Prostate gland (tissue), 2 donors: Measurements from ENCODE around the gene RASSF1.

Experiments used
- CTCF ChIP-seq, 4 experiments: fragments of 200-600 bp in 2 of 4; fragments of 450-650 bp in 2 of 4; sonication (generic) in 2 of 4; IDR thresholded peaks; 1 replicate in 3 of 4; 2 replicates in 1 of 4; pipeline ENCODE4 v1.5.1; 2016 to 2019; ENCODE audit warnings: antibody characterized with exemption in 4 of 4, mild to moderate bottlenecking in 2 of 4, moderate library complexity in 2 of 4
- POLR2A ChIP-seq: fragments of 450-650 bp; IDR thresholded peaks from one replicate; pipeline ENCODE4 v1.6.1; 2016; ENCODE audit warnings: antibody characterized with exemption, mild to moderate bottlenecking

- TF ChIP-seq CTCF (IDR thresholded peaks at IDR 0.05): no peak
- TF ChIP-seq POLR2A: no peak
Measured at GRCh38 chr3:50383750-50384149, 43.1 kb upstream of the RASSF1 start.
